ENCODE measurements around the gene OXCT2.

GRCh38 chr1:39753132-39754025 lies 17.8 kb downstream of the OXCT2 start:
- TF ChIP-seq CTCF (IDR thresholded peaks at IDR 0.05) (no peak), SIN3A (IDR thresholded peaks at IDR 0.05; ENCODE audit: borderline replicate concordance, low read depth, low read length) (no peak), SMC3 (IDR thresholded peaks at IDR 0.05; ENCODE audit: low read depth, low read length) (no peak), REST (IDR thresholded peaks at IDR 0.05; ENCODE audit: low read depth, low read length) (no peak), POLR2AphosphoS5 (IDR thresholded peaks at IDR 0.05; ENCODE audit: low read depth, low read length) (no peak)
